Neural progenitor cell (in vitro differentiated cells): ENCODE results near the gene TOLLIP.

Source experiments
- CTCF ChIP-seq: fragments of 200-600 bp; sonication (generic); IDR thresholded peaks from 2 replicates; pipeline ENCODE4 v1.5.1; 2017; ENCODE audit warnings: antibody characterized with exemption, mild to moderate bottlenecking
- EZH2phosphoT487 ChIP-seq: fragments of 200-600 bp; sonication (generic); IDR thresholded peaks from 2 replicates; pipeline ENCODE4 v1.6.1; 2017; ENCODE audit warnings: antibody characterized with exemption

GRCh38 chr11:1296287-1296686 lies 13.1 kb downstream of the TOLLIP start:
- TF ChIP-seq CTCF (no peak), EZH2phosphoT487 (no peak)
